OCI-LY1 (cell line): ENCODE results near the gene TMEM208.

Source experiments
- H2AFZ ChIP-seq: fragments of 200-600 bp; sonication (generic), shearing (Covaris generic); 2 replicates; pipeline ENCODE4 v1.6.0; 2014; ENCODE audit warnings: antibody characterized with exemption, mild to moderate bottlenecking, low read length
- H3F3A ChIP-seq: fragments of 200-600 bp; sonication (generic), shearing (Covaris generic); 2 replicates; pipeline ENCODE4 v1.6.0; 2014; ENCODE audit warnings: mild to moderate bottlenecking, antibody characterized with exemption, low read length, moderate library complexity; ENCODE audit not compliant: insufficient read depth
- H3K27ac ChIP-seq: fragments of 200-600 bp; sonication (generic); 2 replicates; pipeline ENCODE4 v1.5.1; 2014; ENCODE audit warnings: low read length, mixed run types, mild to moderate bottlenecking, low read depth; ENCODE audit not compliant: poor library complexity, severe bottlenecking
- H3K27me3 ChIP-seq: fragments of 200-600 bp; sonication (generic); 2 replicates; pipeline ENCODE4 v1.6.0; 2014; ENCODE audit warnings: antibody characterized with exemption, mild to moderate bottlenecking, low read length, moderate library complexity; ENCODE audit not compliant: insufficient read depth
- H3K36me3 ChIP-seq: fragments of 200-600 bp; sonication (generic); 2 replicates; pipeline ENCODE4 v1.6.1; 2014; ENCODE audit warnings: mild to moderate bottlenecking, antibody characterized with exemption, low read length, moderate library complexity, mixed read lengths; ENCODE audit not compliant: insufficient read depth
- H3K4me1 ChIP-seq: fragments of 200-600 bp; sonication (generic); 2 replicates; pipeline ENCODE4 v1.5.1; 2014; ENCODE audit warnings: mild to moderate bottlenecking, low read length, moderate library complexity; ENCODE audit not compliant: insufficient read depth, severe bottlenecking
- H3K4me2 ChIP-seq: fragments of 200-600 bp; sonication (generic), shearing (Covaris generic); 2 replicates; pipeline ENCODE4 v1.6.1; 2014; ENCODE audit warnings: low read length
- H3K4me3 ChIP-seq: fragments of 200-600 bp; sonication (generic); 2 replicates; pipeline ENCODE4 v1.5.1; 2014; ENCODE audit warnings: low read length, low read depth, mild to moderate bottlenecking, mixed read lengths; ENCODE audit not compliant: poor library complexity, severe bottlenecking
- H3K79me2 ChIP-seq: fragments of 200-600 bp; shearing (Covaris generic); 2 replicates; pipeline ENCODE4 v1.6.1; 2016; ENCODE audit warnings: mixed run types, low read length, mixed read lengths; ENCODE audit not compliant: insufficient read depth
- H3K9ac ChIP-seq: fragments of 200-600 bp; sonication (generic), shearing (Covaris generic); 2 replicates; pipeline ENCODE4 v1.6.1; 2014; ENCODE audit warnings: mild to moderate bottlenecking, low read length, mixed read lengths
- H3K9me2 ChIP-seq: fragments of 200-600 bp; sonication (generic), shearing (Covaris generic); 2 replicates; pipeline ENCODE4 v1.6.1; 2014; ENCODE audit warnings: low read depth, mild to moderate bottlenecking, low read length, mixed read lengths
- H3K9me3 ChIP-seq: fragments of 200-600 bp; shearing (Covaris generic); 2 replicates; pipeline ENCODE4 v1.6.1; 2014; ENCODE audit warnings: low read length, mixed read lengths
- H4K20me1 ChIP-seq: fragments of 200-600 bp; sonication (generic), shearing (Covaris generic); 2 replicates; pipeline ENCODE4 v1.6.0; 2016; ENCODE audit warnings: mild to moderate bottlenecking, low read length; ENCODE audit not compliant: insufficient read depth
- CTCF ChIP-seq: fragments of 200-600 bp; sonication (generic), shearing (Covaris generic); IDR thresholded peaks from 2 replicates; pipeline ENCODE4 v1.5.1; 2017; ENCODE audit warnings: mild to moderate bottlenecking, antibody characterized with exemption, low read length, moderate library complexity, mixed read lengths
- EZH2 ChIP-seq: fragments of 200-600 bp; sonication (generic), shearing (Covaris generic); IDR thresholded peaks from 2 replicates; pipeline ENCODE4 v1.8.0; 2017; ENCODE audit warnings: borderline replicate concordance, mixed run types, mild to moderate bottlenecking, antibody characterized with exemption, low read length, moderate library complexity, mixed read lengths

TMEM208 gene

DNA sequence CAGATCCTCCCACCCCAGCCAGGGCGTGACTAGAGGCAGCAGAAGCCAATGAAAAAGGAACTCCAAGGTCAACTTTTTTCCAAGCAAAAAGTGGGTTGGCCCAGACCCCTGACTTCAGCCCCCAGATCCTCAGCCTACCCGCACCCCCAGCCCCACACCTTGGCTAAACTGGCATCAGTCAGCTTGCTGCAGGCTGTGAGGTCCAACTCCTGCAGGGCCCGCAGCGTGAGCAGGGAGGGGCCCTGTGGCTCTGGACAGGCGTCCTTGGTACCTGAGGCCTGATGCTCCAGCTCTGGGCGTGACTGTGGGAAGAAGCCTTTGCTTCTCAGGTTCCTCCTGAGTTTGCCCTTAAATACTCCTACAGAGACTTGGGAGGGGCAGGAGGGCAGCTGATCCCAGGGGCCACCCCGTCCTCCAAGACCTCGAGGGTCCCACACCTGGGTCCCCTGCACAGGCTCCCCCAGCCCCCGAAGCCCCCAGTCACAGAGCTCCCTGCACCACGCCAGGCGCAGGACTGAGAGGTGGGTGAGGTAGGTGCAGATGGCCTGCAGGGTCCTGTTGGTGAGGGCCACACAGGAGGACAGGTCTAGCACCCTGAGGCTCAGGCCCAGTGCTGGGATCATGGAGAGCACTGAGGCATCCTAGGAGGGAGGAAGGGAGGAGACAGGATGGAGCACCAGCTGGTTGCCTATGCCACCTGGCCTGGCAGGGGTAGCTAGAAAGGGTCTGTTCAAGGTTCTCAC is 18.6 kb upstream of the TMEM208 start:
- Histone ChIP-seq H4K20me1 (no peaks in the 10 kb centered on the region), H3K9me3 (no peaks in the 10 kb centered on the region), H3K27me3 (no peaks in the 10 kb centered on the region), H3K4me3 (no peak overlapping the region), H3F3A (no peaks in the 10 kb centered on the region), H2AFZ (no peak overlapping the region), H3K4me2 (no peak overlapping the region), H3K4me1 (no peaks in the 10 kb centered on the region), H3K79me2 (no peaks in the 10 kb centered on the region), H3K9ac (no peak overlapping the region), H3K27ac (no peak overlapping the region), H3K36me3 (peaks cover 11% of the 10 kb centered on the region), H3K9me2 (no peaks in the 10 kb centered on the region)
- TF ChIP-seq CTCF = no peak

GRCh38 chr16:67209565-67209964 is 17.4 kb upstream of the TMEM208 start:
- Histone ChIP-seq H3K4me1 (no peaks in the 10 kb centered on the region), H4K20me1 (no peaks in the 10 kb centered on the region), H3K79me2 (no peaks in the 10 kb centered on the region), H3K9me3 (no peaks in the 10 kb centered on the region), H3K4me3 (no peak overlapping the region), H2AFZ (no peak overlapping the region), H3K4me2 (no peak overlapping the region), H3K27me3 (no peaks in the 10 kb centered on the region), H3K9ac (no peak overlapping the region), H3K27ac (no peak overlapping the region), H3K36me3 (no peaks in the 10 kb centered on the region), H3K9me2 (no peaks in the 10 kb centered on the region), H3F3A (no peaks in the 10 kb centered on the region)
- TF ChIP-seq EZH2 = no peak
- no peak for TF ChIP-seq CTCF

- Histone ChIP-seq H3K9me2 (no peaks in the 10 kb centered on the region), H3K4me1 (no peaks in the 10 kb centered on the region), H2AFZ (no peak overlapping the region), H3K27ac (no peak overlapping the region), H4K20me1 (no peaks in the 10 kb centered on the region), H3K9me3 (no peaks in the 10 kb centered on the region), H3K4me3 (no peak overlapping the region), H3K36me3 (no peaks in the 10 kb centered on the region), H3K9ac (no peak overlapping the region), H3K27me3 (no peaks in the 10 kb centered on the region), H3K4me2 (no peak overlapping the region), H3K79me2 (no peaks in the 10 kb centered on the region), H3F3A (no peaks in the 10 kb centered on the region)
- TF ChIP-seq CTCF = no peak
- no peak for TF ChIP-seq EZH2
Measured at GRCh38 chr16:67210069-67210937, 16.6 kb upstream of the TMEM208 start.
